Panc1 (cell line): ENCODE measurements around the gene SLC35F1.

Experiments
- POLR2AphosphoS5 ChIP-seq: IDR thresholded peaks from 2 replicates; pipeline ENCODE4 v1.6.1; 2012; ENCODE audit warnings: mild to moderate bottlenecking, low read depth, low read length, moderate library complexity
- REST ChIP-seq, 2 experiments: IDR thresholded peaks; 2 replicates each; pipeline ENCODE4 v1.6.1; 2011 to 2012; ENCODE audit warnings: low read depth in 2 of 2, control low read depth in 1 of 2, low read length in 1 of 2, mild to moderate bottlenecking in 1 of 2, moderate library complexity in 1 of 2; ENCODE audit not compliant: insufficient read depth in 1 of 2

- TF ChIP-seq POLR2AphosphoS5: no peak
- no peak for TF ChIP-seq REST (IDR thresholded peaks at IDR 0.05; ENCODE audit: insufficient read depth in 1 of 2, low read depth in 2 of 2, low read length in 1 of 2)
Measured at GRCh38 chr6:117932676-117933075, 25.6 kb downstream of the SLC35F1 start.
